Endodermal cell (in vitro differentiated cells): Measurements from ENCODE around the gene FAF1. TPM values are rescaled to one million over a fixed set of nuclear protein-coding genes. Genes with fewer than 3 reads are reported as not detected.
"Not testable (repeated sequence)": the region's sequence is repeated elsewhere in the genome, so short reads cannot be mapped to it uniquely, and the experiment has no call there.

Source experiments
- DNase-seq: peaks from one replicate; pipeline ENCODE4 v3.0.0-alpha.2; 2017
- H3K27ac ChIP-seq: 2 replicates; pipeline ENCODE4 v1.5.1; 2013; ENCODE audit warnings: mild to moderate bottlenecking, low read depth, low read length, moderate library complexity
- H3K27me3 ChIP-seq: 2 replicates; pipeline ENCODE4 v1.6.1; 2013; ENCODE audit warnings: mild to moderate bottlenecking, low read length, moderate library complexity; ENCODE audit not compliant: insufficient read depth, control insufficient read depth, poor library complexity, severe bottlenecking
- H3K36me3 ChIP-seq: 2 replicates; pipeline ENCODE4 v1.7.0; 2013; ENCODE audit warnings: mild to moderate bottlenecking, low read length, moderate library complexity; ENCODE audit not compliant: control insufficient read depth, insufficient read depth
- H3K4me1 ChIP-seq: one replicate; pipeline ENCODE4 v1.7.0; 2013; ENCODE audit warnings: low read length; ENCODE audit not compliant: control insufficient read depth, insufficient read depth
- H3K4me3 ChIP-seq: 2 replicates; pipeline ENCODE4 v1.5.1; 2013; ENCODE audit warnings: mild to moderate bottlenecking, low read length, moderate library complexity
- H3K9ac ChIP-seq: 2 replicates; pipeline ENCODE4 v1.6.1; 2013; ENCODE audit warnings: mild to moderate bottlenecking, low read length, moderate library complexity; ENCODE audit not compliant: poor library complexity, severe bottlenecking; ENCODE audit errors: extremely low read depth
- H3K9me3 ChIP-seq: 2 replicates; pipeline ENCODE4 v1.6.1; 2013; ENCODE audit warnings: mild to moderate bottlenecking, low read length, moderate library complexity; ENCODE audit not compliant: control insufficient read depth
- H3K27ac Mint-ChIP-seq: 2 replicates; pipeline ENCODE4 v1.8.0; 2020; ENCODE audit warnings: mixed read lengths
- H3K27me3 Mint-ChIP-seq: 2 replicates; pipeline ENCODE4 v1.8.0; 2021; ENCODE audit warnings: mild to moderate bottlenecking, mixed read lengths; ENCODE audit not compliant: insufficient read depth
- H3K36me3 Mint-ChIP-seq: 2 replicates; pipeline ENCODE4 v1.8.0; 2020; ENCODE audit warnings: low read depth, mixed read lengths
- H3K4me1 Mint-ChIP-seq: 2 replicates; pipeline ENCODE4 v1.8.0; 2020; ENCODE audit warnings: mixed read lengths
- H3K4me3 Mint-ChIP-seq: 2 replicates; pipeline ENCODE4 v1.8.0; 2020; ENCODE audit warnings: mild to moderate bottlenecking, moderate library complexity, mixed read lengths
- H3K9me3 Mint-ChIP-seq: 2 replicates; pipeline ENCODE4 v1.8.0; 2020; ENCODE audit warnings: mild to moderate bottlenecking, mixed read lengths
- CTCF ChIP-seq: fragments of 200-600 bp; sonication (generic); conservative IDR thresholded peaks from 2 replicates; pipeline ENCODE4 v1.5.0; 2021; ENCODE audit warnings: antibody characterized with exemption, mild to moderate bottlenecking
- WGBS, 2 experiments: methylation state at CpG; one replicate each; pipeline versions ENCODE4 v1.1.5 to v1.1.7; 2013; ENCODE audit warnings: missing lambda C conversion rate in 2 of 2, mixed read lengths in 1 of 2; ENCODE audit not compliant: insufficient coverage in 1 of 2, insufficient read length in 1 of 2; 5-methylcytosine and 5-hydroxymethylcytosine counted together
- total RNA-seq, 2 donors: library from RNA; stranded (reverse); fragmentation: NEBNext Ultra II Directional in 1 of 2; extraction: Animal tissue kit (Norgen Biotek cat#: 25700) in 1 of 2; gene quantifications; 2 replicates in 1 of 2; 3 replicates in 1 of 2; pipeline ENCODE4 v1.2.1, GENCODE V29; 2021

The FAF1 gene
- total RNA-seq, 2 donors from 2014 or later: 76.4 to 94.4 TPM

- H3K4me1 ChIP-seq: peaks cover 7% of the 10 kb centered on the region
- Mint-ChIP-seq H3K9me3 (no peaks in the 10 kb centered on the region), H3K27me3 (peaks cover 12% of the 10 kb centered on the region), H3K27ac (no peak overlapping the region), H3K4me1 (peaks cover 9% of the 10 kb centered on the region), H3K36me3 (no peaks in the 10 kb centered on the region), H3K4me3 (no peak overlapping the region)
- no peak overlapping the region for H3K9ac ChIP-seq
- no peaks in the 10 kb centered on the region for H3K9me3 ChIP-seq
- no peak overlapping the region for H3K27ac ChIP-seq
- no peak overlapping the region for H3K4me3 ChIP-seq
- no peak for TF ChIP-seq CTCF
- no peak for DNase-seq
- 89 to 93% methylated on average over 5 to 6 of the region's 6 CpGs for WGBS, 2 experiments
- no peaks in the 10 kb centered on the region for H3K36me3 ChIP-seq
- H3K27me3 ChIP-seq: no peaks in the 10 kb centered on the region
These were observed 42.4 kb upstream of the FAF1 start for GRCh38 chr1:51002516-51002915.

GRCh38 chr1:51000651-51001050, 40.6 kb upstream of the FAF1 start:
- H3K9me3 ChIP-seq: no peaks in the 10 kb centered on the region
- no peaks in the 10 kb centered on the region for H3K36me3 Mint-ChIP-seq
- H3K27me3 ChIP-seq: peaks cover 6% of the 10 kb centered on the region
- no peak for DNase-seq
- peaks cover 12% of the 10 kb centered on the region for H3K27me3 Mint-ChIP-seq
- H3K9ac ChIP-seq: no peak overlapping the region
- no peak overlapping the region for H3K4me3 Mint-ChIP-seq
- peaks cover 4% of the 10 kb centered on the region for H3K4me1 ChIP-seq
- no peak overlapping the region for H3K27ac Mint-ChIP-seq
- H3K4me1 Mint-ChIP-seq: peaks cover 5% of the 10 kb centered on the region
- no peak overlapping the region for H3K4me3 ChIP-seq
- TF ChIP-seq CTCF: no peak
- H3K9me3 Mint-ChIP-seq: no peaks in the 10 kb centered on the region
- WGBS, 2 experiments: 63 to 70% methylated on average over 1 to 2 of the region's 2 CpGs
- no peak overlapping the region for H3K27ac ChIP-seq
- H3K36me3 ChIP-seq: no peaks in the 10 kb centered on the region

GRCh38 chr1:51000160-51000559, 40.1 kb upstream of the FAF1 start:
- TF ChIP-seq CTCF: no peak
- WGBS, 2 experiments: 85 to 93% methylated on average over 1 of the region's 1 CpG
- no peak overlapping the region for H3K9ac ChIP-seq
- H3K27me3 ChIP-seq: peaks cover 6% of the 10 kb centered on the region
- peaks cover 4% of the 10 kb centered on the region for H3K4me1 Mint-ChIP-seq
- H3K36me3 Mint-ChIP-seq: no peaks in the 10 kb centered on the region
- no peak overlapping the region for H3K27ac ChIP-seq
- H3K4me3 Mint-ChIP-seq: no peak overlapping the region
- no peak overlapping the region for H3K27ac Mint-ChIP-seq
- peaks cover 12% of the 10 kb centered on the region for H3K27me3 Mint-ChIP-seq
- no peaks in the 10 kb centered on the region for H3K9me3 ChIP-seq
- H3K4me3 ChIP-seq: no peak overlapping the region
- DNase-seq: no peak
- H3K36me3 ChIP-seq: no peaks in the 10 kb centered on the region
- H3K9me3 Mint-ChIP-seq: no peaks in the 10 kb centered on the region
- H3K4me1 ChIP-seq: peaks cover under 1% of the 10 kb centered on the region

GRCh38 chr1:50999375-50999774, 39.3 kb upstream of the FAF1 start:
- H3K9me3 Mint-ChIP-seq, H3K27ac ChIP-seq, DNase-seq, H3K9ac ChIP-seq, H3K9me3 ChIP-seq, H3K4me1 ChIP-seq, H3K4me3 ChIP-seq, H3K36me3 Mint-ChIP-seq, H3K27me3 ChIP-seq, H3K4me3 Mint-ChIP-seq, H3K27ac Mint-ChIP-seq, H3K36me3 ChIP-seq, H3K4me1 Mint-ChIP-seq: not testable (repeated sequence)
- peaks cover 15% of the 10 kb centered on the region for H3K27me3 Mint-ChIP-seq
- WGBS, 2 experiments: 76 to 100% methylated on average over 1 of the region's 1 CpG
